ENCODE data around the gene NTNG1.

The NTNG1 gene

GRCh38 chr1:107467811-107468210, 327.0 kb downstream of the NTNG1 start:
- DNase-seq = no peak

GRCh38 chr1:107473065-107473464, 332.2 kb downstream of the NTNG1 start:
- DNase-seq = no peak

GRCh38 chr1:107474877-107475612, 334.2 kb downstream of the NTNG1 start:
- DNase-seq = no peak

GRCh38 chr1:107477233-107477632, 336.4 kb downstream of the NTNG1 start:
- no peak for DNase-seq

- DNase-seq = no peak
These were observed 339.1 kb downstream of the NTNG1 start for GRCh38 chr1:107479865-107480350.

DNA sequence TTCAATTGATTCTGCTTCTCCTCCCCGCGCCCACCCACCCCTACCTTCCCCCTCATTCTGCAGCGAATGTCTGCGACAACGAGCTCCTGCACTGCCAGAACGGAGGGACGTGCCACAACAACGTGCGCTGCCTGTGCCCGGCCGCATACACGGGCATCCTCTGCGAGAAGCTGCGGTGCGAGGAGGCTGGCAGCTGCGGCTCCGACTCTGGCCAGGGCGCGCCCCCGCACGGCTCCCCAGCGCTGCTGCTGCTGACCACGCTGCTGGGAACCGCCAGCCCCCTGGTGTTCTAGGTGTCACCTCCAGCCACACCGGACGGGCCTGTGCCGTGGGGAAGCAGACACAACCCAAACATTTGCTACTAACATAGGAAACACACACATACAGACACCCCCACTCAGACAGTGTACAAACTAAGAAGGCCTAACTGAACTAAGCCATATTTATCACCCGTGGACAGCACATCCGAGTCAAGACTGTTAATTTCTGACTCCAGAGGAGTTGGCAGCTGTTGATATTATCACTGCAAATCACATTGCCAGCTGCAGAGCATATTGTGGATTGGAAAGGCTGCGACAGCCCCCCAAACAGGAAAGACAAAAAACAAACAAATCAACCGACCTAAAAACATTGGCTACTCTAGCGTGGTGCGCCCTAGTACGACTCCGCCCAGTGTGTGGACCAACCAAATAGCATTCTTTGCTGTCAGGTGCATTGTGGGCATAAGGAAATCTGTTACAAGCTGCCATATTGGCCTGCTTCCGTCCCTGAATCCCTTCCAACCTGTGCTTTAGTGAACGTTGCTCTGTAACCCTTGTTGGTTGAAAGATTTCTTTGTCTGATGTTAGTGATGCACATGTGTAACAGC, 339.9 kb downstream of the NTNG1 start:
- no peak for DNase-seq

- DNase-seq = no peak
These were observed 341.0 kb downstream of the NTNG1 start for GRCh38 chr1:107481756-107482384.

DNA sequence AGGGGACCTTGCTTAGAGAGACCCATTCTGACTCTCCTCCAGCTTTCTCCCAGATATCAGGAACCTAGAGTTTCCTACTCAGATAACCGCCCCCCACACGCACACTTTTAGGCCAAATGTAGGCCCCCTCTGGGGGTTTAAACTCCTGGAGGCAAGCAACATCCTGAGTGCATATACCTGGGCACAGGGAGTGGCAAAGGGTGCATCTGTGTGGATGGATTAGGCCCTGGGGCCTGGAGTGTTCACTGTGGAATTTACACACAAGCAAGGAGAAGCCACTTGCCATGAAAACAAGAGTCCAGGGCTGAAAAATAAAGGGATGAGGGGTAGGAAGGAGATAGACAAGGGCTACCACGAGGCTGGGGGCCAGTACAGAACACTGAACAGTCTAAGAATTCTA, 343.1 kb downstream of the NTNG1 start:
- no peak for DNase-seq

- no peak for DNase-seq
These were observed 345.5 kb downstream of the NTNG1 start for GRCh38 chr1:107486349-107486748.

GRCh38 chr1:107487506-107487905, 346.7 kb downstream of the NTNG1 start:
- no peak for DNase-seq

DNA sequence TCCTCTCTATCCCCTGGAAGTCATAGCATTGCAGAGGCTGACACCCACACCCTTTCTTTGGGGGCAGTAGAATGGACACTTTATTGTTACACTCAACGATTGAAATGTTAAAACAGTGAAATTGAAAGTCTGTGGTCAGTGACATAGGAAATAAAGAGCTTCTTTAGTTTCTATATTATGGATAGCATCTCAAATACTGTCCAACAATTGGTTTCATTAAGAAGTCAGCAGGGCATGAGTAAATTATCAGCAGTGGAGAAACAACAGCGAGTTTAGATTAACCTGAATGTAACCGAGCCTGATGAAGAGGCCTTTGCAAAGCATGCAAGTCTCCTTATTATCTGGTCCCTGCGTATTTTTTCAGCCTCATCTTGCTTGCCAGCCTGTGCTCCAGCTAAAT, 350.7 kb downstream of the NTNG1 start:
- no peak for DNase-seq

DNA sequence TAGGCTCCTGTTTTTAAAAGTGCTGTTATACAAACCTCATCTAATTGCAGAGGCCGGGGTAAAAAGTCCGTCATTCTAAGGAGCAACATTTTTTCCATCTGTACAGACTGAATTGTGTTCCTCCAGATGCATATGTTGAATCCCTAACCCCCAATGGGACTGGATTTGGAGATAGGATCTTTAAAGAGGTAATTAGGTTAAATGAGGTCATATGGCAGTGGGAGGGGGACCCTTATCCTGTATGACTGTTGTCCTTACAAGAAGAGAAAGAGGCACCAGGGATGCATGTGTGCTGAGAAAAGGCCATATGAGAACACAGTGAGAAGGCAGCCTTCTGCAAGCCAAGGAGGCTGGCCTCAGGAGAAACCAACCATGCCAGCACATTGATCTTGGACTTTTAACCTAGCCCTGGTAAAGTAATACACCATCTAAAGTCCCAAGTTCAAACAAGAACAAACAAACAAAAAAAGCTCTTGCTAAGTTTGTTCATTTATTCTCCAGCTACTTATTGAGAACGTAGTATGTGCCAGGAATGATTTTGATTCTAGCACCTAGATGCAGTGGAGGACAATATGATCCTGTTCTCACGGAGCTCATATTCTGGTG, 352.4 kb downstream of the NTNG1 start:
- DNase-seq = no peak

DNA sequence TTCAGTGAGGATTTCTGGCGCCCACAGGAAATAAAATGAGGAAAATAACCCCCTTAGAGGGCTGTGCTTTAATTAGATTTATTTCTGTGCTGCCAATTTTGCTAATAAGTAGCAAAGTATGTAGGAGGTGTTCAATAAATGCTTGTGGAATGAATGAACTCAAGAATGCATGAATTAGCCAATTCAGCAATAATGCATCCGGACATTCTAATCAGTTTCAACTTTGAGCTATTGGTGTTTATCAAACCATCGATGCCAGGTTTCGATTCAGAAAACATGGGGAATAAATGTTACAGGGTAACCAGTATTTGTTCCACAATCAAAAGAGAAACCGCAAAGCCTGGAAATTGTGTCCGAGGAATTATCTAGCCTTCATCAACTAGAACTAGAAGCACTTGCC, 353.2 kb downstream of the NTNG1 start:
- DNase-seq = no peak

DNA sequence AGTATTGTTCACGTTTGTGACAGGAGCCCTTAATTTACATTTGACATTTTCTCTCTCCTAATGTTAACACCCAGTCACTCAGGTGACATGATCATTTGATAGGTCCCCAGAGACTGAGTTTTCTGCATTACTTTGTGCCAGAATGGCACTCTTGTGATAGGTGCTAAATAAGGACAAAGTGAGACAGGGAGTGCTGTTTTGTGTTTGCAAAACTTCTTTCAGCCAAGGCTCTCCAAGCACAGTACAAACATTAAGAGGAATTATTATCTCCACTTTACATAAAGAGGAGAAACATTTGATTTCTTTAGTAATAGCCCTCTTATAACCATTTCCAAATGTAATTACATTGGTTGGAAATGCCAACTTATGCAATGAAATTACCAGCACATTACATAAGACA, 355.2 kb downstream of the NTNG1 start:
- peak; percentile 4 for DNase-seq

DNA sequence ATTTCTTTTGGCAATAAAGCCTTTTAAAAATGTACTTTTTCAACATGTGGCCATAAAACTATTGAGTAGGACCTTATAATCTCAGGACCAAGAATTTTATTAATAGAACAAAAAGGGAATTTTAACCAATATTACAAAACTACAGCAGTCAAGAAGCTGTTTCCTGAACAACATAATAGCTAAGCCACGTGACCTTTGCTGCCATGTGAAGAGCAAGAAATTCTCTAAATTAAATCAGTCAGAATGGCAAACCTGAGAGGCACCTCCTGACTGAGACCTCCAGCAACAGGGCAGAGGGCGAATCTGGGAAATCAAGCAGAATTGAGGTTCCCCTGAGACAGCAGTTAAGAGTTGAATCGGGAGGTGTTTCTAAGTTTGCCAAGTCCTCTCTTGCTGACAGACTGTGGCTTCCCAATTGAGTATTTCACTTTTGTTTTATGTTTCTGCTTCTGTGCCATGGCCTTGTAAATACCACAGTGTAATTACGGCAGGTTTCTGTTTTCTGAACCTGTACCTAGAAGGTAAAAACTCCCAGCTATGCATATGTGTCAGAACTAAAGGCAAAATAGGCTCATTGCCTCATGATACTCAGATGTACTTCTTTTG, 358.4 kb downstream of the NTNG1 start:
- DNase-seq = no peak

DNA sequence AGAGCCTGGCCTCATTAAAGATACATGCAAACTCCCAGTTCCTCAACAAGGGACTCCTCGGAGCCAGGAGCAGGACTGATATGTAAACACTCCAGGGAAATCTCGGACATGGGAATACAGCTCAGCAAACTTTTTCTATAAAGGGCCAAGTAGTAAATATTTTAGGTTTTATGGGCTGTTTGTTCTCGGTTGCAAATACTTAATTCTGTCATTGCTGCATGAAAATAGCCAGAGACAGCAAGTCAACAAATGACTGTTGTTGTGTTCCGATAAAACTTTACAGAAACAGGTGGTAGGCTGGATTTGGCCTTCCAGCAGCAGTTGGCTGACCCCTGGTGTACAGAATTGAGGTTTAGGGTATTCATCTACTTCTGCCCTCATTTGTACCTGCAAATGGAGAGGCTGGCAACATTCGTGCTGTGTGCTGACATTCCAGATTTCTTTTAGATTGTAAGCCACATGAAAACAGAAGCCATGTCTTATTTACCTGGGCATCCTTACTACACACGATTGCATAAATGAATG, 360.3 kb downstream of the NTNG1 start:
- no peak for DNase-seq

GRCh38 chr1:107510347-107510746, 369.5 kb downstream of the NTNG1 start:
- DNase-seq = no peak

GRCh38 chr1:107512836-107513235, 372.0 kb downstream of the NTNG1 start:
- DNase-seq = no peak

GRCh38 chr1:107514841-107515240, 374.0 kb downstream of the NTNG1 start:
- no peak for DNase-seq

- DNase-seq = no peak
These were observed 374.9 kb downstream of the NTNG1 start for GRCh38 chr1:107515702-107516101.

DNA sequence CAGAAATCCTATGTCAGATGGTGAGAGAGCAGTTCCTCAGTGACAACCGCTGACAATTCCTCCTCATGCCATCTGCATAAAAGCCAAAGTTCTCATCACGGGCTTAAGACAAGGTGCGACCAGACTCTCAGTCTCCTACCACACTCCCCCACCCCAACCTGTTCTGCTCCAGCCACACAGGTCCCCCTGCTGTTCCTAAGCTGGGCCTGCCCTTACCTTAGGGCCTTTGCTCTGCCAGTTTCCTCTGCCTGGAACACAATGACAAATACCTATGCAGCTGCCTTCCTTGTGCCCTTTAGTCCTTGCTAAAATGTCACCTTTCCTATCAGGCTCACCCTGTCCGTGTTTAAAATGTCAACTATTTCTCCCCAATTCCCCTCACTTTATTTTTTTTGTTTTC, 382.2 kb downstream of the NTNG1 start:
- DNase-seq = no peak

DNA sequence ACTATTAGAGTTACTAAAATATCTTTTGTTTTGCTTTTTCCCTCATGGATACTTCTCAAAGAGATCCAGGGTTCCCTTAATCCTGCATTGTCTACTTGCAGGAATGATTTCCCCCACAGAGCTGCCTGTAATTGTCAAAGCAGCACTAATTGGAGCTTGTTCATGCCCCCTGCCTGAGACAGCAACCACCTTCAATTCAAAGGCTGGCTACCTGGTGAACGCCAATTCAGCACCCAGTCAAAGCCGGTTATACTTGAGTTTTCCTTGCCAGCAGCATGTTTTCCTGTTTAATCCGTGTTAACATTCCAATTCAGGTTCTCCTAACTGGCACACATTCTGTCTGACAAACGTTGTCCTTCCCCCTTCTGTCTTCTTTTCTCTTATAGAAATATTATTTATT, 382.9 kb downstream of the NTNG1 start:
- no peak for DNase-seq

DNA sequence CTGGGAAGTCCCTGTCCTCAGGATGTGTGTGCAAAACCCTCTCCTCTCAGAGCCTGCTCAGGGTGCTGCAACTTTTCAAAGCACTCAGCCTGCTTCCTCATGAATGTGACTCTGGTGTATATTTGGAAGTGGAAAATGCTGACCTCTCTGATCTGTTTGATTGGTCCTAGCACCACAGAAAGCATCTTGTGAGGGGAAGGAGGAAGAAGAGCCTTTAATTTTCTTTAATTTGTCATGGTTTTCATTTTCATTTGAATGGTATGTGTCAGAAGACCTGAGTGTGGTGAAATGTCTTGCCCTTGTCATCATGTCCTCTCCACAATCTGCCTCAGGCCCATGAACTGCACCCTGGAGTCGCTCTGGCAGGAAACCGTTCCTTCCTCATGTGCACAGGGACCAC, 383.5 kb downstream of the NTNG1 start:
- DNase-seq = no peak
